ENCODE results near the gene RGS6. TPM values are rescaled to one million over a fixed set of nuclear protein-coding genes. Genes with fewer than 3 reads are reported as not detected.

RGS6 gene
- total RNA-seq, 4 donors from 2014 or later = 0.50 to 6.5 (median 4.7) TPM

- no peak overlapping the region for H3K27ac ChIP-seq
- H3K4me1 ChIP-seq = no peaks in the 10 kb centered on the region
- H3K27me3 ChIP-seq = no peaks in the 10 kb centered on the region
- no peaks in the 10 kb centered on the region for H3K36me3 ChIP-seq
- TF ChIP-seq CTCF (IDR thresholded peaks at IDR 0.05) = no peak
- no peak for TF ChIP-seq POLR2AphosphoS5 (IDR thresholded peaks at IDR 0.05)
- TF ChIP-seq EP300 (IDR thresholded peaks at IDR 0.05) = no peak
- TF ChIP-seq POLR2A (IDR thresholded peaks at IDR 0.05) = no peak
- 74% methylated on average over 2 of the region's 2 CpGs for WGBS, 2 donors (ENCODE audit: low coverage in 1 of 2)
- ATAC-seq = no peak
- H3K4me3 ChIP-seq = no peak overlapping the region
- H3K9me3 ChIP-seq = no peaks in the 10 kb centered on the region
These were observed 120.1 kb downstream of the RGS6 start for GRCh38 chr14:72052356-72052755.

DNA sequence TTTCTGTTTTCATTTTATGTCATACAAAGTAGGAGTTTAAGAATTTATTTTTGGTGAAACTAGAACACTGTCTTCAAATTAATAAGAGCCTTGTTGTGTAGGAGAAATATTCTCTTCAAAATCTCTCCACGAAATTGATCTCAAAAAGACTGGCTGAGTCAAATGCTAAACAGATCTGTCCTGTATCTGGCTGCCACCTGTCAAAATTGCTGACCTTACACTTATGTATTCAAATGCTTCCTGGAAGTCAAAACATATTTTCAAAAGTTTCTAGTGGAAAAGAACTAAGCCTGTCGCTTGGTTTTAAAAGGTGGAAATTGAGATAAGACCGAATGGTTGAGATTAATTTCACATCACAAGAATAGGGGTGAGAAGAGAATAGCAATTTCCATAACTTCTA, 121.4 kb downstream of the RGS6 start:
- H3K4me1 ChIP-seq = no peaks in the 10 kb centered on the region
- no peak for ATAC-seq
- H3K9me3 ChIP-seq = no peaks in the 10 kb centered on the region
- no peaks in the 10 kb centered on the region for H3K27me3 ChIP-seq
- TF ChIP-seq CTCF (IDR thresholded peaks at IDR 0.05) = no peak
- no peak for TF ChIP-seq POLR2AphosphoS5 (IDR thresholded peaks at IDR 0.05)
- TF ChIP-seq POLR2A (IDR thresholded peaks at IDR 0.05) = no peak
- TF ChIP-seq EP300 (IDR thresholded peaks at IDR 0.05) = no peak
- WGBS, 2 donors (ENCODE audit: low coverage in 1 of 2) = 67 to 87% methylated on average over 2 to 3 of the region's 3 CpGs
- no peak overlapping the region for H3K27ac ChIP-seq
- no peaks in the 10 kb centered on the region for H3K36me3 ChIP-seq
- H3K4me3 ChIP-seq = no peak overlapping the region

GRCh38 chr14:72054911-72055310, 122.7 kb downstream of the RGS6 start:
- WGBS, 2 donors (ENCODE audit: low coverage in 1 of 2) = 66 to 80% methylated on average over 1 to 4 of the region's 4 CpGs
- no peak overlapping the region for H3K27ac ChIP-seq
- no peak for ATAC-seq
- H3K36me3 ChIP-seq = no peaks in the 10 kb centered on the region
- H3K9me3 ChIP-seq = no peaks in the 10 kb centered on the region
- H3K4me3 ChIP-seq = no peak overlapping the region
- TF ChIP-seq EP300 (IDR thresholded peaks at IDR 0.05) = no peak
- TF ChIP-seq POLR2A (IDR thresholded peaks at IDR 0.05) = no peak
- TF ChIP-seq POLR2AphosphoS5 (IDR thresholded peaks at IDR 0.05) = no peak
- TF ChIP-seq CTCF (IDR thresholded peaks at IDR 0.05) = no peak
- no peaks in the 10 kb centered on the region for H3K4me1 ChIP-seq
- H3K27me3 ChIP-seq = no peaks in the 10 kb centered on the region

DNA sequence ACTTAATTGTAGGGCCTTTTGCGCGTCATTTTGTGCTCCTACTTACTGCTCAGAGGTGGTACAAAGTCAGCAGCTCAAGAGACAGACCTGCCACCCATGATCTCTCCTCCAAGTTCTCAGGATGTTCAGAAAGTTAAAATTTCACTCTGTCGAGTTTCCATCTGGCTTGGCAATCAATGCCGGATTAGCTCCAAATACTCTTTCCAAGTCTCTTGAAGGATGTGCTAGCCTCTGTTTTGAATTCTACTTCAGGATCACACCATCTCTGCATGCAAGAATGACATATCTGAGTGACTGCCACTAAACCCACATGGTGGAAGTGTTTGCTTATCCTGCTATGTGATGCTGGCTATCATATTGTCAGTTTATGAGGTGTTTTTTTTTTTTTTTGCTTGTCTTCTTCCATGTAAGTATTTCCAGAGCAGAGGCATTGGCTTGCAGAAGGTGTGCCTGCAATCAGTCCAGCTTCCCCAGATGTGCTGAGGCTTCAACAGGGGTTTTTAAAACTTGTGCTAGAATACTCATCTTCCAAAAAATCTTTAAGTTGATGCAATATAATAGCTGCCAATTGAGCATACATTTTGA, 125.6 kb downstream of the RGS6 start:
- H3K4me3 ChIP-seq = no peak overlapping the region
- no peaks in the 10 kb centered on the region for H3K36me3 ChIP-seq
- H3K9me3 ChIP-seq = no peaks in the 10 kb centered on the region
- H3K27ac ChIP-seq = no peak overlapping the region
- H3K4me1 ChIP-seq = no peaks in the 10 kb centered on the region
- TF ChIP-seq POLR2A (IDR thresholded peaks at IDR 0.05) = no peak
- TF ChIP-seq POLR2AphosphoS5 (IDR thresholded peaks at IDR 0.05) = no peak
- TF ChIP-seq CTCF (IDR thresholded peaks at IDR 0.05) = no peak
- no peak for TF ChIP-seq EP300 (IDR thresholded peaks at IDR 0.05)
- WGBS, 2 donors (ENCODE audit: low coverage in 1 of 2) = 58 to 86% methylated on average over 2 to 4 of the region's 4 CpGs
- no peaks in the 10 kb centered on the region for H3K27me3 ChIP-seq
- ATAC-seq = no peak

DNA sequence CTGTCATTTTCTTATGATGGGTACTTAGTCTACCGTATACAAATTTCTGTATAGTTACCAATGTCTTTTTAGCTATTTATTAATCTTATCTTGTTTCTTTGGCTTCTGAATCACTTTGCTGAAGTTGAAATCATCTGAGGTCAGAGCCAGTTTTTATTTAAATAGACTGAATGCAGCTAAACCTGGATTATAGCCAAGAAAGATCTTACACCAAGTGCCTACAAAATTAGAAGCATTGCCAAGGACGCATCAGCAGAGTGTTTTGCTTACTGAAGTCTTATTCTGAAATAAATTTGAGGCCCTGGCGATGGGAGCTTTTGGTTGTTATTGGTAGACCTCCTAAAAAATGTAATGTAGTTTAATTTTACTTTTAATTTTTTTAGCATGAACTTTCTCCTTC, 128.2 kb downstream of the RGS6 start:
- TF ChIP-seq POLR2A (IDR thresholded peaks at IDR 0.05) (no peak), EP300 (IDR thresholded peaks at IDR 0.05) (no peak), POLR2AphosphoS5 (IDR thresholded peaks at IDR 0.05) (no peak), CTCF (IDR thresholded peaks at IDR 0.05) (no peak)
- Histone ChIP-seq H3K9me3 (no peaks in the 10 kb centered on the region), H3K36me3 (no peaks in the 10 kb centered on the region), H3K4me1 (no peaks in the 10 kb centered on the region), H3K27ac (no peak overlapping the region), H3K27me3 (no peaks in the 10 kb centered on the region), H3K4me3 (no peak overlapping the region)
- WGBS, 2 donors (ENCODE audit: low coverage in 1 of 2) = 32 to 35% methylated on average over 3 of the region's 3 CpGs
- no peak for ATAC-seq
